ENCODE data around the gene ELMO1.

The ELMO1 gene

GRCh38 chr7:36898186-36898585, 550.5 kb downstream of the ELMO1 start:
- H2BK120ac ChIP-seq (ENCODE audit: insufficient read depth, low read length, poor library complexity): no peak overlapping the region
- no CpG with 5 or more reads among the region's 5 CpGs for WGBS (ENCODE audit: extremely low coverage, insufficient coverage, insufficient read length)
- no peak for DNase-seq
- no peak overlapping the region for H4K8ac ChIP-seq (ENCODE audit: low read depth, low read length)
- no peaks in the 10 kb centered on the region for H3K27me3 ChIP-seq (ENCODE audit: insufficient read depth, low read length)
- no peaks in the 10 kb centered on the region for H3K79me1 ChIP-seq (ENCODE audit: low read length)
- no peak overlapping the region for H3K18ac ChIP-seq (ENCODE audit: low read length)
- H3K36me3 ChIP-seq (ENCODE audit: control insufficient read depth in 1 of 2, insufficient read depth in 2 of 2, low read length in 2 of 2): peaks cover 1 to 4% of the 10 kb centered on the region in 2 experiments
- H3K27ac ChIP-seq (ENCODE audit: low read depth, low read length): no peak overlapping the region
- H2BK5ac ChIP-seq (ENCODE audit: low read depth, low read length, poor library complexity): no peak overlapping the region
- H4K12ac ChIP-seq (ENCODE audit: low read depth, low read length): no peak overlapping the region
- H2AFZ ChIP-seq (ENCODE audit: insufficient read depth, low read length, poor library complexity): no peak overlapping the region
- H3K9ac ChIP-seq (ENCODE audit: low read length): no peak overlapping the region
- no peak overlapping the region for H3K23ac ChIP-seq (ENCODE audit: low read length)
- no peak overlapping the region for H3K4me3 ChIP-seq (ENCODE audit: low read depth, low read length)
- no peak overlapping the region for H3K14ac ChIP-seq (ENCODE audit: low read length)
- peaks cover 3% of the 10 kb centered on the region for H3K9me3 ChIP-seq (ENCODE audit: insufficient read depth, low read depth, low read length)
- no peak overlapping the region for H2AK5ac ChIP-seq (ENCODE audit: low read length)
- H3K4me1 ChIP-seq (ENCODE audit: control insufficient read depth in 1 of 2, insufficient read depth in 2 of 2, low read length in 2 of 2): peaks cover 0 to 6% of the 10 kb centered on the region in 2 experiments
- H3K4me2 ChIP-seq (ENCODE audit: low read length): no peak overlapping the region
- no peak overlapping the region for H4K91ac ChIP-seq (ENCODE audit: low read depth, low read length)
- H3K79me2 ChIP-seq (ENCODE audit: control insufficient read depth, insufficient read depth, low read length, poor library complexity): no peaks in the 10 kb centered on the region
- H3K4ac ChIP-seq (ENCODE audit: low read depth, low read length): no peak overlapping the region
- no peak overlapping the region for H2BK12ac ChIP-seq (ENCODE audit: low read length)

GRCh38 chr7:36896956-36897590, 551.6 kb downstream of the ELMO1 start:
- H4K12ac ChIP-seq (ENCODE audit: low read depth, low read length): no peak overlapping the region
- H4K8ac ChIP-seq (ENCODE audit: low read depth, low read length): no peak overlapping the region
- H3K14ac ChIP-seq (ENCODE audit: low read length): no peak overlapping the region
- H3K4ac ChIP-seq (ENCODE audit: low read depth, low read length): no peak overlapping the region
- H3K4me3 ChIP-seq (ENCODE audit: low read depth, low read length): no peak overlapping the region
- no peak overlapping the region for H4K91ac ChIP-seq (ENCODE audit: low read depth, low read length)
- no peak overlapping the region for H2BK120ac ChIP-seq (ENCODE audit: insufficient read depth, low read length, poor library complexity)
- H3K79me2 ChIP-seq (ENCODE audit: control insufficient read depth, insufficient read depth, low read length, poor library complexity): no peaks in the 10 kb centered on the region
- peaks cover 3% of the 10 kb centered on the region for H3K9me3 ChIP-seq (ENCODE audit: insufficient read depth, low read depth, low read length)
- no peak overlapping the region for H2AFZ ChIP-seq (ENCODE audit: insufficient read depth, low read length, poor library complexity)
- WGBS (ENCODE audit: extremely low coverage, insufficient coverage, insufficient read length): no CpG with 5 or more reads among the region's 4 CpGs
- no peak overlapping the region for H3K9ac ChIP-seq (ENCODE audit: low read length)
- no peak overlapping the region for H3K4me2 ChIP-seq (ENCODE audit: low read length)
- no peak overlapping the region for H2AK5ac ChIP-seq (ENCODE audit: low read length)
- H3K27ac ChIP-seq (ENCODE audit: low read depth, low read length): no peak overlapping the region
- no peaks in the 10 kb centered on the region for H3K27me3 ChIP-seq (ENCODE audit: insufficient read depth, low read length)
- H3K18ac ChIP-seq (ENCODE audit: low read length): no peak overlapping the region
- no peak overlapping the region for H2BK5ac ChIP-seq (ENCODE audit: low read depth, low read length, poor library complexity)
- H3K79me1 ChIP-seq (ENCODE audit: low read length): no peaks in the 10 kb centered on the region
- H3K23ac ChIP-seq (ENCODE audit: low read length): no peak overlapping the region
- no peak overlapping the region for H2BK12ac ChIP-seq (ENCODE audit: low read length)
- no peak for DNase-seq
- peaks cover 5% of the 10 kb centered on the region in 2 experiments for H3K36me3 ChIP-seq (ENCODE audit: control insufficient read depth in 1 of 2, insufficient read depth in 2 of 2, low read length in 2 of 2)
- H3K4me1 ChIP-seq (ENCODE audit: control insufficient read depth in 1 of 2, insufficient read depth in 2 of 2, low read length in 2 of 2): peaks cover 0 to 6% of the 10 kb centered on the region in 2 experiments

GRCh38 chr7:36896418-36896817, 552.2 kb downstream of the ELMO1 start:
- H3K23ac ChIP-seq (ENCODE audit: low read length): no peak overlapping the region
- no peak overlapping the region for H3K27ac ChIP-seq (ENCODE audit: low read depth, low read length)
- peaks cover 0 to 6% of the 10 kb centered on the region in 2 experiments for H3K4me1 ChIP-seq (ENCODE audit: control insufficient read depth in 1 of 2, insufficient read depth in 2 of 2, low read length in 2 of 2)
- H3K4me3 ChIP-seq (ENCODE audit: low read depth, low read length): no peak overlapping the region
- H3K14ac ChIP-seq (ENCODE audit: low read length): no peak overlapping the region
- no peak overlapping the region for H4K8ac ChIP-seq (ENCODE audit: low read depth, low read length)
- peaks cover 3% of the 10 kb centered on the region for H3K9me3 ChIP-seq (ENCODE audit: insufficient read depth, low read depth, low read length)
- peaks cover 6% of the 10 kb centered on the region in 2 experiments for H3K36me3 ChIP-seq (ENCODE audit: control insufficient read depth in 1 of 2, insufficient read depth in 2 of 2, low read length in 2 of 2)
- no peak overlapping the region for H4K12ac ChIP-seq (ENCODE audit: low read depth, low read length)
- no peaks in the 10 kb centered on the region for H3K79me2 ChIP-seq (ENCODE audit: control insufficient read depth, insufficient read depth, low read length, poor library complexity)
- no peak overlapping the region for H2BK12ac ChIP-seq (ENCODE audit: low read length)
- no peak overlapping the region for H4K91ac ChIP-seq (ENCODE audit: low read depth, low read length)
- H3K27me3 ChIP-seq (ENCODE audit: insufficient read depth, low read length): no peaks in the 10 kb centered on the region
- H2BK120ac ChIP-seq (ENCODE audit: insufficient read depth, low read length, poor library complexity): no peak overlapping the region
- H2AK5ac ChIP-seq (ENCODE audit: low read length): no peak overlapping the region
- DNase-seq: no peak
- H3K4me2 ChIP-seq (ENCODE audit: low read length): no peak overlapping the region
- H3K4ac ChIP-seq (ENCODE audit: low read depth, low read length): no peak overlapping the region
- no peak overlapping the region for H2BK5ac ChIP-seq (ENCODE audit: low read depth, low read length, poor library complexity)
- H3K9ac ChIP-seq (ENCODE audit: low read length): no peak overlapping the region
- WGBS (ENCODE audit: extremely low coverage, insufficient coverage, insufficient read length): no CpG with 5 or more reads among the region's 1 CpG
- no peak overlapping the region for H2AFZ ChIP-seq (ENCODE audit: insufficient read depth, low read length, poor library complexity)
- H3K79me1 ChIP-seq (ENCODE audit: low read length): no peaks in the 10 kb centered on the region
- no peak overlapping the region for H3K18ac ChIP-seq (ENCODE audit: low read length)

GRCh38 chr7:36895192-36895591, 553.5 kb downstream of the ELMO1 start:
- Histone ChIP-seq H4K91ac (ENCODE audit: low read depth, low read length) (no peak overlapping the region), H4K12ac (ENCODE audit: low read depth, low read length) (no peak overlapping the region), H2BK12ac (ENCODE audit: low read length) (no peak overlapping the region), H3K14ac (ENCODE audit: low read length) (no peak overlapping the region), H3K4me3 (ENCODE audit: low read depth, low read length) (no peak overlapping the region), H2AK5ac (ENCODE audit: low read length) (no peak overlapping the region), H3K9ac (ENCODE audit: low read length) (no peak overlapping the region), H4K8ac (ENCODE audit: low read depth, low read length) (no peak overlapping the region), H3K23ac (ENCODE audit: low read length) (no peak overlapping the region), H2BK120ac (ENCODE audit: insufficient read depth, low read length, poor library complexity) (no peak overlapping the region), H3K27me3 (ENCODE audit: insufficient read depth, low read length) (no peaks in the 10 kb centered on the region), H3K27ac (ENCODE audit: low read depth, low read length) (no peak overlapping the region), H3K4me1 (ENCODE audit: control insufficient read depth in 1 of 2, insufficient read depth in 2 of 2, low read length in 2 of 2) (peaks cover 0 to 2% of the 10 kb centered on the region in 2 experiments), H3K4ac (ENCODE audit: low read depth, low read length) (no peak overlapping the region), H3K4me2 (ENCODE audit: low read length) (no peak overlapping the region), H3K79me1 (ENCODE audit: low read length) (no peaks in the 10 kb centered on the region), H3K9me3 (ENCODE audit: insufficient read depth, low read depth, low read length) (peaks cover 3% of the 10 kb centered on the region), H2AFZ (ENCODE audit: insufficient read depth, low read length, poor library complexity) (no peak overlapping the region), H3K36me3 (ENCODE audit: control insufficient read depth in 1 of 2, insufficient read depth in 2 of 2, low read length in 2 of 2) (peaks cover 6 to 8% of the 10 kb centered on the region in 2 experiments), H3K18ac (ENCODE audit: low read length) (no peak overlapping the region), H3K79me2 (ENCODE audit: control insufficient read depth, insufficient read depth, low read length, poor library complexity) (no peaks in the 10 kb centered on the region), H2BK5ac (ENCODE audit: low read depth, low read length, poor library complexity) (no peak overlapping the region)
- DNase-seq: no peak
- no CpG with 5 or more reads among the region's 4 CpGs for WGBS (ENCODE audit: extremely low coverage, insufficient coverage, insufficient read length)

Data from trophoblast cell (in vitro differentiated cells and primary cell).